Measurements from ENCODE around the gene PLXNB3.
A peak's percentile ranks its signal among the peaks of the same experiment; 100 is the strongest.
"Not testable (repeated sequence)": the region's sequence is repeated elsewhere in the genome, so short reads cannot be mapped to it uniquely, and the experiment has no call there.

The PLXNB3 gene

GRCh38 chrX:153731845-153732215 is 32.2 kb upstream of the PLXNB3 start:
- DNase-seq (ENCODE audit: insufficient read length, low spot score), result no peak
- FAIRE-seq, result no peak

- no peak for DNase-seq (ENCODE audit: insufficient read length, low spot score)
- FAIRE-seq, result no peak
Observed at GRCh38 chrX:153732401-153732800, 31.6 kb upstream of the PLXNB3 start.

- DNase-seq (ENCODE audit: insufficient read length, low spot score), result no peak
- no peak for FAIRE-seq
Observed at GRCh38 chrX:153733651-153734240, 30.3 kb upstream of the PLXNB3 start.

DNA sequence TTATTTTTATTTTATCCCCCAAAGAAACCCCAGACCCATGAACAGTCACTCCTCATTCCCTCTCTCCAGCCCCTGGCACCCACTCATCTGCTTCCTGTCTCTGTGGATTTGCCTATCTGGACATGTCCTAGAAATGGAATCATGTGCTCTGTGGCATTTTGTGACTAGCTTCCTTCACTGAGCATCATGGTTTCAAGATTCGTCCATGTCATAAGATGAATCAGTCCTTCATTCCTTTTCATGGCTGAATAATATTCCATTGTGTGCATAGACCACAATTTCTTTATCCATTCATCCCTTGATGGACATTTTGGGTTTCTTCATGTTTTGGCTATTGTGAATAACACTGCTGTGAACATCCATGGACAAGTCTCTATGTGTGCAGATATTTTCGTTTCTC is 29.2 kb upstream of the PLXNB3 start:
- DNase-seq (ENCODE audit: insufficient read length, low spot score) (no peak), FAIRE-seq (no peak)

- FAIRE-seq (peak; percentile 86), DNase-seq (ENCODE audit: insufficient read length, low spot score) (no peak)
Observed at GRCh38 chrX:153735274-153735673, 28.8 kb upstream of the PLXNB3 start.

DNA sequence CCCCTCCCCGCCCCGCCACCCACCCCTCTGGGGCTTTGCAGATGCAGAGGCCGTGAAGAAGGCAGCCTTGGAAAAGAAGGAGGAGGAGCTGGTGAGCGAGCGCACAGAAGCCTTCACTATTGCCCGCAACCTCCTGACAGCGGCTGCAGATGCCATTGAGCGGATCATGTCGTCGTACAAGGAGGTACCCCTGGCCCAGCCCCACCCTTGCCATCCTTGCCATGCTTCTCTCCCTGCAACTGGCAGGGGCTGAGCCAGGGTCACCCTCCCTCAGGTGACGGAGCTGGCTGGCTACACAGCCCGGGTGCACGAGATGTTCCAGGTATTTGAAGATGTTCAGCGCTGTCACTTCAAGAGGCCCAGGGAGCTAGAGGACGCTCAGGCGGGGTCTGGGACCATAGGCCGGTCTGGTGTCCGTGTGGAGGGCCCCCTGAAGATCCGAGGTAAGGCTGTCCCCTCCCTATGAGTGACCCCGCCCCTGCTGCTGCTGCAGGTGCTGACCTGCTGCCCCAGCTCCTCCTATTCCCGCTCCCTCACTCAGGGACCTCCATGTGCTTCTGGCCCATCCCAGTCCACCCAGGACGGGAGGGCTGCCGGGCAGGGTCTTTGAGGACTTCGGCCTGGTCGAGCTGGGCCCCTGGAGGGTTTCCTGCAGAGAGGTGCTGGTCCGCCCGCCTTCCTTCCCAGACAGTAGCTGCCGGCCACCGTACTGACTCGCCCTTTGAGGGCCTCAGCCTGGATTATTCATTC is 27.8 kb upstream of the PLXNB3 start:
- no peak for DNase-seq (ENCODE audit: insufficient read length, low spot score)
- no peak for FAIRE-seq

- FAIRE-seq (no peak), DNase-seq (ENCODE audit: insufficient read length, low spot score) (no peak)
Observed at GRCh38 chrX:153736871-153737441, 27.1 kb upstream of the PLXNB3 start.

DNA sequence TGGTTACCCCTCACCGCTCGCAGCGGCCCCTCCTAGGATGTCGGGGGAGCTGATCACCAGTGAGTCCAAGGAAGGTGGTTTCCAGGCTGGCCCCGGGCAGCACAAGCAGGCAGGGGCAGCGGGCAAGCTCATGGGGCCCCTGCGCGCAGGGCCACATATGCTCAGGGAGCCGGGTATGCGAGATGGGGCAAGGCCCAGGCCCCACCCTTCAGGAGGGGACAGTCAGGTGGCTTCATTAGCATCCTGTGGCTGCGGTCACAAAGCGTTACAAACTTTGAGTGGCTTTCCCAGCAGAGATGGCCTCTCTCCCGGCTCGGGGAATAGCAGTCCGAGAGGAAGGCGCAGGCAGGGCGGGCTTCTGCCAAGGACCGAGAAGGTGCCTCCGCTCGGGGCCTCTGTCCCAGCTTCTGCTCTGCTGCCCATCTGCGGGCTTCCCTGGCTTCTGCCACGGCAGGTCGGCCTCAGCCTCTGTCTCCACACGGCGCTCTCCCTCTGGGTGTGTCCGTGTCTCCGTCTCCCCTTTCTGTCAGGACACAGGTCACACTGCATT is 25.9 kb upstream of the PLXNB3 start:
- DNase-seq (ENCODE audit: insufficient read length, low spot score) (no peak), FAIRE-seq (no peak)

DNA sequence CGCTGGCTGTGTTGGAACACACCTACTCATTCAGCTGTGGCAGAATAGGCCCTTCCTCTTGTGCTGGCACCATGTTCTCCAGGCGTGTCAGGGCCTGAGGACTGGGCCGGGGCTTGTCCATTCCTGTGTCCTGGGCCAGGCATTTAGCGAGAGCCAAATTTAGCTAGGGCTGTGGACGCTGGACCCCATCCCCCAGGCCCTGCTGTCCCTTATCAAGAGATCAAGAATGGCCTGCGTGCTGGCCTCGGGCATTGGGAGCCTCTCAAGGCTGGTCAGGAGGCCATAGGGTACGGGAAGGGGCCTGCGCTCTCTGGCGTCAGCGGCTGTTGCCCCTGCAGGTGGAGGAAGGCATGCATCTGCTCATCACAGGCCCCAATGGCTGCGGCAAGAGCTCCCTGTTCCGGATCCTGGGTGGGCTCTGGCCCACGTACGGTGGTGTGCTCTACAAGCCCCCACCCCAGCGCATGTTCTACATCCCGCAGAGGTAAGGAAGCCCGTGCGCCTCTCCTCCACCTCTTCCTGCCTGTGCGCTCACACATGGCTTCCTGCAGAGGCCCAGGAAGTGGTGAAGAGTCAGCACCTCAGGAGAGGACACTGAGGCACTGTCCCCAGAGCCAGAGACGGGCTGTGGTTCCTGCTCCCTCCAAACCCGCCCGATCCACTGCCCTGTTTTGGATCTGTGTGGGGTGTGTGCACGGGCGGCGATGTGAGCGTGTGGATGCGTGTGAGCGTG is 24.1 kb upstream of the PLXNB3 start:
- no peak for FAIRE-seq
- DNase-seq (ENCODE audit: insufficient read length, low spot score), result no peak

DNA sequence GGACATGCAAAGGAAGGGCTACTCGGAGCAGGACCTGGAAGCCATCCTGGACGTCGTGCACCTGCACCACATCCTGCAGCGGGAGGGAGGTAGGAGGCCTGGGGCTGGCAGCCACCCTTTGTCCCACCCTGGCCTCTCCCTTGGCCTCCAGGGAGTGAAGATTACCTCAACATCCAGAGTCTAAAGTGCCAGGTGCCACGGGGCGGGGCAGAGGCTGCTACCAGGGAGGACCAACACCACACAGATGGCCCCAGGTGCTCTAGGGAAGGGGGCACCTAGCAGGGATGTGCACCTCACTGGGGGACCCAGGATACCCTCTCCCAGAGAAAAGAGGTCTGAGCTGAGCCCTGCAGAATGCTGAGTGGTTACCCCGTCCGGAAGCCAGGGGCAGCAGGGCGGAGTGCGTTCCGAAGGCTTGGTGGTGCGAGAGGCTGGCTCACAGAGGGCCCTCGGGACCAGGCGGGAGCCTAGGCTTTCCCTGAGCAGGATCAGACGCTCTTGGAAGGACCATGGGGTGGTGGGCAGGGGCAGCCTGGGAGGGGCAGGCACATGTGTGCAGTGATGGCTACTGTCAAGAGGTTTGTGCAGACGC is 23.3 kb upstream of the PLXNB3 start:
- FAIRE-seq, result no peak
- DNase-seq (ENCODE audit: insufficient read length, low spot score), result no peak

- FAIRE-seq (no peak), DNase-seq (ENCODE audit: insufficient read length, low spot score) (no peak)
Observed at GRCh38 chrX:153741446-153741845, 22.6 kb upstream of the PLXNB3 start.

- not testable (repeated sequence) for FAIRE-seq; DNase-seq (ENCODE audit: insufficient read length, low spot score)
Observed at GRCh38 chrX:153742111-153742510, 21.9 kb upstream of the PLXNB3 start.

DNA sequence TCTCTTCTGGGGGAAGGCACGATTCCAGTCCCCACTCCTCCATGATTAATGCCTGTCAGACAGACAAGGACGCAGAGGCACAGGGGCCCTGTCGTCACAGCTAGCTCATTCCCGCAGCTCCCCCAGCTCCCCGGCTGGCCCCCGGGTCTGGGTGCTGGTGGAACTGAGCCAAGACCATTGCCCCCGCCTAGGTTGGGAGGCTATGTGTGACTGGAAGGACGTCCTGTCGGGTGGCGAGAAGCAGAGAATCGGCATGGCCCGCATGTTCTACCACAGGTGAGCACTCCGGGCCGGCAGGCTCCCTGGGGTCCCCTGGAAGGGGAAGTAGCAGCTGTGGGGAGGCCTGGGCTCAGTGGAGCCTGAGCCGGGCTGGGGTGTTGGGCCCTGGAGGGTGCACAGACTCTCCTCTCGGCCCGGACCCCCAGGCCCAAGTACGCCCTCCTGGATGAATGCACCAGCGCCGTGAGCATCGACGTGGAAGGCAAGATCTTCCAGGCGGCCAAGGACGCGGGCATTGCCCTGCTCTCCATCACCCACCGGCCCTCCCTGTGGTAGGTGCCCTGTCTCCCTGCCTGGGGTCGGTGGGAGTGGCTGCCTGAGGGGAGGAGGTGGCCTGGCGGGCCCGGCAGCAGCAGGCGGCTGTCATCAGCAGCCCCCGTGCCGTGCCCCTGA is 21.1 kb upstream of the PLXNB3 start:
- DNase-seq (ENCODE audit: insufficient read length, low spot score); FAIRE-seq: not testable (repeated sequence)

GRCh38 chrX:153743468-153744209 is 20.4 kb upstream of the PLXNB3 start:
- DNase-seq (ENCODE audit: insufficient read length, low spot score); FAIRE-seq: not testable (repeated sequence)

DNA sequence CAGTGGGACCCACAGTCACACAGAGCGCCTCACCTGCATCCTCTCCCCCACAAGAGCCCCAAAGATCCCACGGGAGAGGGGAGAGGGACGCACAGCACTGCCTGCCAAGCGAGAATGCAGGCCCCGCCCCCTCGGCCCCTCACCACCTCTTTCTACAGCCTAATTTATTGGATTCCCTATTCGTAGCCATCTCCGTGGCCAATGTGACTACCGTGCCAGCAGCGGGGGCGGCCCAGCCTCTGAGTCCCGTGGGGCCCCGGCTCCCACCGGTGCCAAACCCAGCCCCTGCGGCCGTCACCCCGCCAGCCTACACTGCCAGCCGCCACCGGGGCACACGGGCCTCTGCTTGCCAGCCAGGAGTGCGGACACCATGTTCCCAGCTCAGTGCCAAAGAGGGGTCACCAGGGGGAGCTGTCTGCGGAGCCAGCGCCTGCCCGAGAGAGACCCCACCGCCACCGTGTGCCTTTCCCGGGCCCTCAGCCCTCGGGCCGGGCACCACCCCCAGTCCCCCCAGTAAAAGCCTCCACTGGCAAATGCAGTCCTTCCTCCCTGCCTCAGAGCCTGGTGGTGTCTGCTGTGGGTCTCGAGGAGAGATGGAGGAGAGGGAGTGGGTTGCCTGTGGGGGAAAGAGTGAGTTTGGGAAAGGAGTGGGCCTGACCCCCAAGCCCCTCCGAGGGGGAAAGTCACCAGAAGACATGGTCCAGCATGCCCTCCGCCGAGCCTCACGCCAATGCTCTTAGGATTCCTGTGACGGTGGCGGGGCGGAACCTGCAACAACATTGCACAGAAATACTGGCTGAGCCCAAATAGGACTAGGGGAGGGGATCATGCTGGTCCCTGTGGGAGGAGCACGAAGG is 19.6 kb upstream of the PLXNB3 start:
- DNase-seq (ENCODE audit: insufficient read length, low spot score), result no peak
- no peak for FAIRE-seq

DNA sequence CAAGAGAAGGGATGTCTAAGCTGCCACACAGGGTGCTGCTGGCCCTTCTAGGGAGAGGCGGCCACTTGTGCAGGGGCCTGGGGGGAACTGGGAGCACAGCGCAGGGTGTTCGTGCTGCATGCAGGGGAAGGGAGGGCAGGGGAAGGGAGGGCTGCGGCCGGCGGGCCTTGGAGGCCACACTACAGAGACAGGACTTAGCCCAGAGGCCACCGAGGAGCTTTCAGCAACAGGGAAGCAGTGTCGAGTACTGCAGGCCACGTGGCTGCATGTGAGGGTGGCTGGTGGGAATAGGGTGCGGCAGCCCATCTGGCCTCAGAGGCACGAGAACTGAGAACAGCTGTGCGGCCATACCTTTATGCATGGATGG is 19.0 kb upstream of the PLXNB3 start:
- not testable (repeated sequence) for DNase-seq (ENCODE audit: insufficient read length, low spot score); FAIRE-seq

GRCh38 chrX:153746359-153746758 is 17.7 kb upstream of the PLXNB3 start:
- DNase-seq (ENCODE audit: insufficient read length, low spot score) (no peak), FAIRE-seq (no peak)

DNA sequence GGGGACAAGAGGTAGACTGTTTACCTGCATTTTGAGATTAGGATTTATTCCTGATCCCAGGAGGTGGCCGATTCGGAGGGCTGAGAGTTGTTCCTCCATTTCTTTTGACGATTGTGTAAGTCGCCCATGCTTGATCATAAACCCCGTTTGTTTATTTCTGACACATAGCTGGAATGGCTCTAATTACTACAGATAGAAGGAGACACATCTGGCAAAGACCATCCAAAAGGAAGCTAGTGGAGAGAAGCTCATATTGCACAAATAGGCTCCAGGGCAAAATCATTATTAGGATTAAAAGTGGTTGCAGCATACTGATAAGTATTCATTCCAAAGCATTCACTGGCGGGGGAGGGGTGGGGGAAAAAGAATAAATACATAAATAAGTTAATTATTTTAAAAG is 17.1 kb upstream of the PLXNB3 start:
- FAIRE-seq; DNase-seq (ENCODE audit: insufficient read length, low spot score): not testable (repeated sequence)

- DNase-seq (ENCODE audit: insufficient read length, low spot score); FAIRE-seq: not testable (repeated sequence)
Observed at GRCh38 chrX:153749017-153749416, 15.0 kb upstream of the PLXNB3 start.

Measured in GM19239 (cell line).